Tibial nerve (tissue), 4 donors: ENCODE results near the gene COX20. TPM values are rescaled to one million over a fixed set of nuclear protein-coding genes. Genes with fewer than 3 reads are reported as not detected.

Experiments
- DNase-seq, 2 donors: peaks; one replicate each; pipeline ENCODE4 v3.0.0-alpha.2; 2019; ENCODE audit warnings: low spot score in 2 of 2
- H3K27ac ChIP-seq, 4 donors: fragments of 200-600 bp; sonication (generic) in 3 of 4; one replicate each; pipeline ENCODE4 v1.5.1; 2017 to 2019; ENCODE audit warnings: mild to moderate bottlenecking in 1 of 4
- H3K27me3 ChIP-seq, 2 donors: fragments of 200-600 bp; sonication (generic) in 1 of 2; one replicate each; pipeline versions ENCODE4 v1.5.1 to v1.6.0; 2017 to 2019
- H3K36me3 ChIP-seq, 3 donors: fragments of 200-600 bp; sonication (generic); one replicate each; pipeline ENCODE4 v1.5.1; 2018 to 2019
- H3K4me1 ChIP-seq, 4 donors: fragments of 200-600 bp; sonication (generic) in 3 of 4; one replicate each; pipeline ENCODE4 v1.5.1; 2017 to 2019
- H3K4me3 ChIP-seq, 4 donors: fragments of 200-600 bp; sonication (generic) in 3 of 4; one replicate each; pipeline ENCODE4 v1.5.1; 2017 to 2019; ENCODE audit warnings: mild to moderate bottlenecking in 1 of 4, moderate library complexity in 1 of 4
- H3K9me3 ChIP-seq, 4 donors: fragments of 200-600 bp; sonication (generic) in 3 of 4; one replicate each; pipeline ENCODE4 v1.5.1; 2017 to 2019
- EP300 ChIP-seq, 2 donors: sonication (generic); formaldehyde crosslinking; IDR thresholded peaks; one replicate each; pipeline ENCODE4 v1.6.1; 2017; ENCODE audit warnings: antibody characterized with exemption in 2 of 2, mild to moderate bottlenecking in 1 of 2
- POLR2A ChIP-seq, 2 donors: fragments of 450-650 bp; IDR thresholded peaks; one replicate each; pipeline ENCODE4 v1.6.1; 2017; ENCODE audit warnings: antibody characterized with exemption in 2 of 2, mild to moderate bottlenecking in 2 of 2, moderate library complexity in 2 of 2
- WGBS, 2 donors: methylation state at CpG; one replicate each; pipeline ENCODE4 v1.1.5; 2018; 5-methylcytosine and 5-hydroxymethylcytosine counted together
- total RNA-seq, 4 donors: library from RNA; depleted of rRNA; stranded (reverse); fragments of >200 nt; gene quantifications; one replicate each; pipeline ENCODE4 v1.1.0, GENCODE V29; 2016
- TF ChIP-seq, protein P1 (sequence below), 5 experiments: fragments of 200-600 bp in 3 of 5; fragments of 450-650 bp in 2 of 5; sonication (generic) in 3 of 5; IDR thresholded peaks; one replicate each; pipeline ENCODE4 v1.5.1; 2016 to 2019; ENCODE audit warnings: antibody characterized with exemption in 5 of 5, mild to moderate bottlenecking in 3 of 5, moderate library complexity in 2 of 5

COX20 gene
- total RNA-seq, 4 donors from 2014 or later = 20.2 to 44.4 (median 39.5) TPM

DNA sequence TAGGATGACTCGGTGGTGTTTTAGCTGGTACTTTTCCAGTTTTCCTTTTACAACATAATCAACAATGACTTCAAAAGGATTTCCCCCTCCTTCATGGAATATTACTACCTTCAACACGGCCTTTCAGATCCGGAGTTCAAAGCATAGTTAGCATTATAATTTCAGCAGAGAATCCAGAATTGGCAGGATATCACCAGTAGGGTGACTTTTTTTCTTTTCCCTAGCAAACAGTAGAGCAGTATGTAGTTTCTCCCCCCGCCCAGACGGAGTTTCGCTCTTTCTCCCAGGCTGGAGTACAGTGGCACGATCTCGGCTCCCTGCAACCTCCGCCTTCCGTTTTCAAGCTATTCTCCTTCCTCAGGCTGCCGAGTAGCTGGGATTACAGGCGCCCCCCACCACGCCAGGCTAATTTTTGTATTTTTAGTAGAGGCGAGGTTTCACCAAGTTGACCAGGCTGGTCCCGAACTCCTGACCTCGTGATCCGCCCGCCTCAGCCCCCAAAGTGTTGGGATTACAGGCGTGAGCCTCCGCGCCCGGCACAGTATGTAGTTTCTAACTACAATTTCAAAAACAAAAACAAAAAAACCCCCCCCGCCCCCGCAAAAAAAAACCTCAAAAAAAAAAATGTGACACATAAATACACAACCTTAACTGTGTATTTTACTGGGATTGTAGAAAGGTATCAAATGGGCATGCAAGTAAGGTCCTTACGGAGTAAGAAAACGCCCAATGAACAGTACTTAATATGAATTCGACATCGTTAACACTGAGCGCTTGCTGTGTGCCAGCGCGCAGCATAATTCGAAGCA is 1.5 kb upstream of the COX20 start:
- H3K9me3 ChIP-seq = no peaks in the 10 kb centered on the region
- H3K4me3 ChIP-seq = peak overlapping the region; percentile 67 to 92 (median 78)
- H3K27ac ChIP-seq = peak overlapping the region; percentile 99 to 100 (median 100)
- H3K4me1 ChIP-seq = peaks cover 0 to 31% (median 10%) of the 10 kb centered on the region in 4 donors
- no peaks in the 10 kb centered on the region for H3K27me3 ChIP-seq
- WGBS, 2 donors = 1% methylated on average over 32 of the region's 32 CpGs
- DNase-seq = peak in 1 of 2 donors; percentile 41
- H3K36me3 ChIP-seq = peaks cover 0 to 5% (median 0%) of the 10 kb centered on the region in 3 donors
- TF ChIP-seq EP300 (IDR thresholded peaks at IDR 0.05) = no peak
- TF ChIP-seq, protein P1, sequence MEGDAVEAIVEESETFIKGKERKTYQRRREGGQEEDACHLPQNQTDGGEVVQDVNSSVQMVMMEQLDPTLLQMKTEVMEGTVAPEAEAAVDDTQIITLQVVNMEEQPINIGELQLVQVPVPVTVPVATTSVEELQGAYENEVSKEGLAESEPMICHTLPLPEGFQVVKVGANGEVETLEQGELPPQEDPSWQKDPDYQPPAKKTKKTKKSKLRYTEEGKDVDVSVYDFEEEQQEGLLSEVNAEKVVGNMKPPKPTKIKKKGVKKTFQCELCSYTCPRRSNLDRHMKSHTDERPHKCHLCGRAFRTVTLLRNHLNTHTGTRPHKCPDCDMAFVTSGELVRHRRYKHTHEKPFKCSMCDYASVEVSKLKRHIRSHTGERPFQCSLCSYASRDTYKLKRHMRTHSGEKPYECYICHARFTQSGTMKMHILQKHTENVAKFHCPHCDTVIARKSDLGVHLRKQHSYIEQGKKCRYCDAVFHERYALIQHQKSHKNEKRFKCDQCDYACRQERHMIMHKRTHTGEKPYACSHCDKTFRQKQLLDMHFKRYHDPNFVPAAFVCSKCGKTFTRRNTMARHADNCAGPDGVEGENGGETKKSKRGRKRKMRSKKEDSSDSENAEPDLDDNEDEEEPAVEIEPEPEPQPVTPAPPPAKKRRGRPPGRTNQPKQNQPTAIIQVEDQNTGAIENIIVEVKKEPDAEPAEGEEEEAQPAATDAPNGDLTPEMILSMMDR (IDR thresholded peaks at IDR 0.05) = peak in 4 of 5 experiments; percentile 15 to 56 (median 32)
- peak in 1 of 2 donors; percentile 9 for TF ChIP-seq POLR2A (IDR thresholded peaks at IDR 0.05)

DNA sequence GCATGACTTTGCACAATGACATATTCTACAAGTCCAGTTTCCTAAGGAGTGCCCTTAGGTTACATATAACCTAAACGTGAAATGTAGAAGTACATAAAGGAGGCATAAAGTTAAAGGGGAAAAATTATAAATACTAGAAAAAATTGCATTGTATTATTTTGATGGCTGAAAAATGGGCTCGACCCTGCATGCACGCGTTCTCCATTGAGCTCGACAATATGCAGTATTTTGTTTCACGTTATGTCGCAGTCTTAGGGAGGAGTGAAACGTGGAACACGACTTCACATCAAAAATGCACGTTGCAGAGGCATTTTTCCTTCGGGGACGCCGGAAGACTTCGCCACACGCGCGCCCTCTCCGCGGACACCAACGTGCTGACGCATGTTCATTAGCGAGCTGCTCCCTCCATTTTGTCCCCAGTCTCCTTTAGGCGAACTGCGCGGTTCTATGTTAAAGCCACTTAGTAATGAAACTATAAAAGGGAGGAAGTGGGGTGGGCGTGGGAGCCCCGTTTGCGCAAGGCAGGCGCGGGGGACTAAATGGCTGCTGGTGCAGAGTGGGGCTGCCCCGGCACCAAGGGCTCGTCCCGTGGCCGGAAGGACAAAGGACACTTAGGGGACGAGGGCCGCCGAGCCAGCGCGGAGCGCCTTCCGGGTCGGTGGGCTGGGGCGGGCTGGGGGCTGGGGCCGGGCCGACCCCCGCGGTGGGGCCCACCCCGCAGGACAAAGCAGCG is 749 bp upstream of the COX20 start:
- TF ChIP-seq, protein P1 (IDR thresholded peaks at IDR 0.05) = peak in 1 of 5 experiments; percentile 5
- TF ChIP-seq EP300 (IDR thresholded peaks at IDR 0.05) = peak in 1 of 2 donors; percentile 86
- TF ChIP-seq POLR2A (IDR thresholded peaks at IDR 0.05) = peak; percentile 29 to 57
- Histone ChIP-seq H3K27me3 (no peaks in the 10 kb centered on the region), H3K27ac (peak overlapping the region; percentile 99 to 100 (median 100)), H3K4me3 (peak overlapping the region; percentile 67 to 92 (median 78)), H3K9me3 (no peaks in the 10 kb centered on the region), H3K4me1 (peaks cover 0 to 34% (median 10%) of the 10 kb centered on the region in 4 donors), H3K36me3 (peaks cover 0 to 13% (median 0%) of the 10 kb centered on the region in 3 donors)
- DNase-seq = peak; percentile 72 to 84
- WGBS, 2 donors = 0 to 1% methylated on average over 34 to 45 of the region's 49 CpGs

- peak overlapping the region; percentile 67 to 92 (median 78) for H3K4me3 ChIP-seq
- peaks cover 0 to 45% (median 10%) of the 10 kb centered on the region in 4 donors for H3K4me1 ChIP-seq
- peaks cover 0 to 17% (median 0%) of the 10 kb centered on the region in 3 donors for H3K36me3 ChIP-seq
- no peaks in the 10 kb centered on the region for H3K27me3 ChIP-seq
- H3K27ac ChIP-seq = peak overlapping the region; percentile 99 to 100 (median 100)
- TF ChIP-seq EP300 (IDR thresholded peaks at IDR 0.05) (no peak), POLR2A (IDR thresholded peaks at IDR 0.05) (no peak)
- TF ChIP-seq, protein P1 (IDR thresholded peaks at IDR 0.05) = no peak
- H3K9me3 ChIP-seq = no peaks in the 10 kb centered on the region
- WGBS, 2 donors = 1% methylated on average over 7 of the region's 7 CpGs
- DNase-seq = peak in 1 of 2 donors; percentile 24
Observed at GRCh38 chr1:244836135-244836521, 670 bp downstream of the COX20 start.

DNA sequence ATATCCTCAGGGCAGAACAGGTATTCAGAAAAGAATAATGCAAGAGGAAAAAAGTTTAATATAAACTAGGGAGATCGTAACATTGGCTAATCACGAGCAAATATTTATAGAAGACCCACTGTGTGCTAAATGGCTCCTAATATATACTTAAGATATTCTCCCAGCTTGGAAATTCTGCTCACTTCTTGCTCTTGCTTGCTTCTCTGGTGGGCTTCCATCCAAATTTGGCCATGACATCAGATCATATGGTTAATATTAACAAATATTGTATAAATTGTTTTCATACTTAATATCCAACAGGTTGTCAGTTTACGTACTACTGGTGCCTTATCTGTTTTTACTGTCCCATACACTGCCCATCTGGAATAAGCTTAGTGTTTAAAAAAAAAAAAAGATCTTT is 1.1 kb downstream of the COX20 start:
- no peak for TF ChIP-seq EP300 (IDR thresholded peaks at IDR 0.05)
- TF ChIP-seq POLR2A (IDR thresholded peaks at IDR 0.05) = no peak
- TF ChIP-seq, protein P1 (IDR thresholded peaks at IDR 0.05) = no peak
- no peak for DNase-seq
- peaks cover 0 to 22% (median 0%) of the 10 kb centered on the region in 3 donors for H3K36me3 ChIP-seq
- H3K27ac ChIP-seq = peak overlapping the region; percentile 99 to 100 (median 100)
- H3K27me3 ChIP-seq = no peaks in the 10 kb centered on the region
- no peaks in the 10 kb centered on the region for H3K9me3 ChIP-seq
- 13 to 15% methylated on average over 3 of the region's 3 CpGs for WGBS, 2 donors
- peaks cover 0 to 49% (median 10%) of the 10 kb centered on the region in 4 donors for H3K4me1 ChIP-seq
- H3K4me3 ChIP-seq = peak overlapping the region; percentile 67 to 92 (median 78)
